Activated naive CD4-positive, alpha-beta T cell treated with anti-CD3 and anti-CD28 coated beads, Interleukin-2, amount 50 U/mL, for 16 hours (primary cell): Measurements from ENCODE around the gene MUSTN1.

ENCODE experiments used
- DNase-seq: peaks from one replicate; pipeline ENCODE4 v3.0.0-alpha.2; 2020

The MUSTN1 gene

GRCh38 chr3:52834871-52835501, at the start of gene MUSTN1:
Gene MUSTN1, minus strand, starts transcription at chr3:52835019. Its CDS starts 71 bp downstream, at chr3:52834948.
- DNase-seq: no peak

GRCh38 chr3:52882377-52882776, 47.6 kb upstream of the MUSTN1 start:
- no peak for DNase-seq

GRCh38 chr3:52881871-52882270, 47.1 kb upstream of the MUSTN1 start:
- DNase-seq: no peak

GRCh38 chr3:52880474-52880873, 45.7 kb upstream of the MUSTN1 start:
- DNase-seq: no peak

- no peak for DNase-seq
These were observed 45.2 kb upstream of the MUSTN1 start for GRCh38 chr3:52880047-52880446.

- no peak for DNase-seq
These were observed 44.8 kb upstream of the MUSTN1 start for GRCh38 chr3:52879581-52879980.

GRCh38 chr3:52879090-52879489, 44.3 kb upstream of the MUSTN1 start:
- DNase-seq: no peak

- DNase-seq: no peak
These were observed 42.3 kb upstream of the MUSTN1 start for GRCh38 chr3:52877085-52877484.

- DNase-seq: no peak
These were observed 40.2 kb upstream of the MUSTN1 start for GRCh38 chr3:52874864-52875587.

GRCh38 chr3:52874160-52874701, 39.4 kb upstream of the MUSTN1 start:
- DNase-seq: no peak

- no peak for DNase-seq
These were observed 38.8 kb upstream of the MUSTN1 start for GRCh38 chr3:52873433-52874159.

- no peak for DNase-seq
These were observed 37.4 kb upstream of the MUSTN1 start for GRCh38 chr3:52872245-52872644.

GRCh38 chr3:52871761-52872160, 36.9 kb upstream of the MUSTN1 start:
- no peak for DNase-seq

GRCh38 chr3:52870471-52870870, 35.7 kb upstream of the MUSTN1 start:
- DNase-seq: no peak

GRCh38 chr3:52866427-52866826, 31.6 kb upstream of the MUSTN1 start:
- DNase-seq: no peak

GRCh38 chr3:52865994-52866393, 31.2 kb upstream of the MUSTN1 start:
- DNase-seq: no peak

GRCh38 chr3:52860424-52860768, 25.6 kb upstream of the MUSTN1 start:
- DNase-seq: no peak

GRCh38 chr3:52859686-52860423, 25.0 kb upstream of the MUSTN1 start:
- DNase-seq: no peak

GRCh38 chr3:52857864-52858263, 23.0 kb upstream of the MUSTN1 start:
- DNase-seq: no peak

- DNase-seq: no peak
These were observed 22.3 kb upstream of the MUSTN1 start for GRCh38 chr3:52857133-52857532.

- DNase-seq: no peak
These were observed 21.8 kb upstream of the MUSTN1 start for GRCh38 chr3:52856666-52857065.

- DNase-seq: no peak
These were observed 19.2 kb upstream of the MUSTN1 start for GRCh38 chr3:52854013-52854412.

GRCh38 chr3:52852419-52852818, 17.6 kb upstream of the MUSTN1 start:
- DNase-seq: no peak
